OCI-LY7 (cell line): ENCODE measurements around the gene CIAPIN1. TPM values are rescaled to one million over a fixed set of nuclear protein-coding genes. Genes with fewer than 3 reads are reported as not detected.
A peak's percentile ranks its signal among the peaks of the same experiment; 100 is the strongest.

Experiments
- BruUV-seq: library from RNA; stranded (reverse); fragments of 400-500 nt; replicated peaks from 2 replicates; lab custom pipeline; 2021; lab: Mats Ljungman, UMichigan
- CTCF ChIA-PET: fragments of 300-600 bp; sonication (Branson Sonifier 250); formaldehyde crosslinking; loops from one replicate; lab custom pipeline; 2022; ENCODE audit warnings: antibody characterized with exemption; ENCODE audit not compliant: unreplicated experiment; lab: Charles Lee
- POLR2A ChIA-PET: fragments of 300-600 bp; sonication (Branson Sonifier 250); formaldehyde crosslinking; loops from one replicate; lab custom pipeline; 2022; ENCODE audit warnings: antibody characterized with exemption; lab: Charles Lee
- DNase-seq: peaks from one replicate; pipeline ENCODE4 v3.0.0-alpha.2; 2015; ENCODE audit warnings: low spot score
- H2AFZ ChIP-seq: fragments of 200-600 bp; sonication (generic), shearing (Covaris generic); 2 replicates; pipeline ENCODE4 v1.6.1; 2014; ENCODE audit warnings: mild to moderate bottlenecking, antibody characterized with exemption, low read length, moderate library complexity
- H3K27ac ChIP-seq: fragments of 200-600 bp; sonication (generic); 2 replicates; pipeline ENCODE4 v1.5.1; 2014; ENCODE audit warnings: mixed run types, low read depth, mild to moderate bottlenecking, moderate library complexity, low read length, inconsistent platforms; ENCODE audit not compliant: poor library complexity, severe bottlenecking
- H3K36me3 ChIP-seq: fragments of 200-600 bp; sonication (generic); 2 replicates; pipeline ENCODE4 v1.6.1; 2014; ENCODE audit warnings: mild to moderate bottlenecking, antibody characterized with exemption, low read length, moderate library complexity, mixed read lengths; ENCODE audit not compliant: insufficient read depth
- H3K4me1 ChIP-seq: fragments of 200-600 bp; sonication (generic); 2 replicates; pipeline ENCODE4 v1.5.1; 2014; ENCODE audit warnings: mild to moderate bottlenecking, low read length; ENCODE audit not compliant: insufficient read depth, poor library complexity, severe bottlenecking
- H3K4me2 ChIP-seq: fragments of 200-600 bp; sonication (generic); 2 replicates; pipeline ENCODE4 v1.6.1; 2014; ENCODE audit warnings: mild to moderate bottlenecking, low read length
- H3K4me3 ChIP-seq: fragments of 200-600 bp; sonication (generic); 2 replicates; pipeline ENCODE4 v1.5.1; 2014; ENCODE audit warnings: mild to moderate bottlenecking, low read depth, low read length; ENCODE audit not compliant: poor library complexity, severe bottlenecking
- H3K79me2 ChIP-seq: fragments of 200-600 bp; sonication (generic); 2 replicates; pipeline ENCODE4 v1.6.1; 2016; ENCODE audit warnings: low read depth, mild to moderate bottlenecking, low read length, moderate library complexity, mixed read lengths; ENCODE audit not compliant: insufficient read depth
- H3K9me2 ChIP-seq: fragments of 200-600 bp; sonication (generic); 2 replicates; pipeline ENCODE4 v1.6.1; 2016; ENCODE audit warnings: mild to moderate bottlenecking, low read length, mixed read lengths; ENCODE audit not compliant: insufficient read depth
- H3K9me3 ChIP-seq: fragments of 200-600 bp; sonication (generic); 2 replicates; pipeline ENCODE4 v1.6.1; 2014; ENCODE audit warnings: mild to moderate bottlenecking, mixed run types, low read length, mixed read lengths
- H4K20me1 ChIP-seq: fragments of 200-600 bp; sonication (generic); 2 replicates; pipeline ENCODE4 v1.6.1; 2014; ENCODE audit warnings: mild to moderate bottlenecking, antibody characterized with exemption, low read length, moderate library complexity, mixed read lengths; ENCODE audit not compliant: insufficient read depth
- CTCF ChIP-seq: fragments of 200-600 bp; sonication (generic); conservative IDR thresholded peaks from 2 replicates; pipeline ENCODE4 v1.5.1; 2014; ENCODE audit warnings: mild to moderate bottlenecking, antibody characterized with exemption, low read length, moderate library complexity, mixed read lengths
- EZH2phosphoT487 ChIP-seq: fragments of 200-600 bp; sonication (generic); IDR thresholded peaks from 2 replicates; pipeline ENCODE4 v1.6.1; 2018; ENCODE audit warnings: low read depth, borderline replicate concordance, mild to moderate bottlenecking, mixed run types, antibody characterized with exemption, low read length, moderate library complexity, mixed read lengths
- intact Hi-C: fragments of 100-400 bp; cut with micrococcal nuclease; formaldehyde crosslinking; loops from one replicate; pipeline ENCODE4 v1.10.0; 2022; ENCODE audit not compliant: unreplicated experiment
- total RNA-seq, 2 experiments: library from RNA; depleted of rRNA in 1 of 2; stranded (reverse); fragments of >200 nt in 1 of 2; shearing (Covaris generic) in 1 of 2; gene quantifications; 2 replicates each; pipeline ENCODE4 v1.2.3, GENCODE V29; 2014 to 2022

Gene CIAPIN1
- total RNA-seq, 2 experiments from 2014 or later, result 47.7 to 58.9 TPM

GRCh38 chr16:57477531-57478202, 30.5 kb upstream of the CIAPIN1 start:
- no peaks in the 10 kb centered on the region for H3K79me2 ChIP-seq
- H2AFZ ChIP-seq, result no peak overlapping the region
- no peaks in the 10 kb centered on the region for H4K20me1 ChIP-seq
- no peak overlapping the region for H3K4me3 ChIP-seq
- no TSS peak for BruUV-seq
- TF ChIP-seq CTCF (no peak), EZH2phosphoT487 (no peak)
- DNase-seq, result no peak
- no peak overlapping the region for H3K27ac ChIP-seq
- peaks cover 1% of the 10 kb centered on the region; the same call in 1 of the 2 replicates for H3K36me3 ChIP-seq
- CTCF ChIA-PET, result interaction anchor here (0.6 kb wide), 1 partner anchor 128 kb away, joined by 5 read pairs; no protein-coding TSS in a partner anchor
- no peaks in the 10 kb centered on the region for H3K9me2 ChIP-seq
- intact Hi-C loops, result loop anchor here (5.0 kb wide), 1 partner anchor 40 kb away; no protein-coding TSS in a partner anchor
- no peak overlapping the region for H3K4me2 ChIP-seq
- POLR2A ChIA-PET, result no interaction called here
- no peaks in the 10 kb centered on the region for H3K9me3 ChIP-seq
- H3K4me1 ChIP-seq, result peaks cover 24% of the 10 kb centered on the region

- no peak overlapping the region for H3K27ac ChIP-seq
- no peaks in the 10 kb centered on the region for H3K9me2 ChIP-seq
- intact Hi-C loops, result loop anchor here (5.0 kb wide), 1 partner anchor 41 kb away; no protein-coding TSS in a partner anchor
- no peaks in the 10 kb centered on the region for H3K9me3 ChIP-seq
- H4K20me1 ChIP-seq, result no peaks in the 10 kb centered on the region
- ChIA-PET CTCF (interaction anchor here (0.6 kb wide), 2 partner anchors 19 to 127 kb away, joined by 3 to 5 read pairs; no protein-coding TSS in a partner anchor), POLR2A (no interaction called here)
- H3K79me2 ChIP-seq, result no peaks in the 10 kb centered on the region
- no peak overlapping the region for H3K4me3 ChIP-seq
- no peak for DNase-seq
- H3K36me3 ChIP-seq, result peaks cover 10% of the 10 kb centered on the region; the same call in 1 of the 2 replicates
- TF ChIP-seq EZH2phosphoT487 (no peak), CTCF (no peak)
- no TSS peak for BruUV-seq
- H3K4me2 ChIP-seq, result peak overlapping the region; percentile 36; the same call in 1 of the 2 replicates
- H2AFZ ChIP-seq, result no peak overlapping the region
- peaks cover 31% of the 10 kb centered on the region for H3K4me1 ChIP-seq
Observed at GRCh38 chr16:57476546-57477410, 29.6 kb upstream of the CIAPIN1 start.
